Muscle of arm (tissue), 12 donors: ENCODE results near the gene STAP2. TPM values are rescaled to one million over a fixed set of nuclear protein-coding genes. Genes with fewer than 3 reads are reported as not detected.

Experiments used
- DNase-seq: peaks from one replicate; pipeline ENCODE4 v3.0.0-alpha.2; 2013
- polyA plus RNA-seq, 12 donors: library from polyadenylated mRNA; unstranded; fragments of 120-200 nt; gene quantifications; one replicate each; pipeline ENCODE4 v1.2.1, GENCODE V29; 2013; ENCODE audit not compliant: insufficient read length in 12 of 12

The STAP2 gene
- polyA plus RNA-seq, 12 donors: 3.5 to 37.7 (median 5.1) TPM; not detected in 2

GRCh38 chr19:4371247-4372164, 32.9 kb upstream of the STAP2 start:
- DNase-seq: no peak

DNA sequence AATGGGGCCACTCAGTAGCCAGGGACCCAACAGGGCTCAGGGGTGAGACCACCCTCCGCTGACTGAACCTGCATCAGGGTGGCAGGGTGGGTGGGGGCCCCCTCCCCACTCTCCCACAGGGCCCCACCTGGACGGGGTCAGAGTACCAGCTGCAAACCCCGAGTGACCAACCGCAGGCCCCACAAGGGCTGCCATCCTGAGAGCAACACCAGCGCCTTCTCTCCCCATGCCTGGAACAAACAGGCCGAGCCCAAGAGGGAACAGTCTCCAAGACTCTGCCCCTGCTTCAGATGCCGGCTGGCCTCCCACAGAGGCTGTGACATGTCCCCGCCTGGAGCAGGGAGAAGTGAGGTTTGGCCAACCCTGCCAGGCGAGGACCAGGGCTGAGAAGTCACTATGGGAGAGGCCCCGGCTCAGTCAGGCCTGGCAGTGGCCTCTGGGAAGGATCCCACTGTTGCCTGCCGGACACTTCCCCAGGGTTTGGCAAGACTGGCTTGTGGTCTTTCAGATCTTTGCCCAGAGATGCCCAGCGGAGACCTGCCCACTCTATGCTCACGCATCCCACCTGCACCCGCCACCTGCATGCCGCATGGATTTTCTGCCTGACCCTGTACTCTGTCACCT, 31.9 kb upstream of the STAP2 start:
- no peak for DNase-seq

GRCh38 chr19:4369888-4370260, 31.2 kb upstream of the STAP2 start:
- no peak for DNase-seq

DNA sequence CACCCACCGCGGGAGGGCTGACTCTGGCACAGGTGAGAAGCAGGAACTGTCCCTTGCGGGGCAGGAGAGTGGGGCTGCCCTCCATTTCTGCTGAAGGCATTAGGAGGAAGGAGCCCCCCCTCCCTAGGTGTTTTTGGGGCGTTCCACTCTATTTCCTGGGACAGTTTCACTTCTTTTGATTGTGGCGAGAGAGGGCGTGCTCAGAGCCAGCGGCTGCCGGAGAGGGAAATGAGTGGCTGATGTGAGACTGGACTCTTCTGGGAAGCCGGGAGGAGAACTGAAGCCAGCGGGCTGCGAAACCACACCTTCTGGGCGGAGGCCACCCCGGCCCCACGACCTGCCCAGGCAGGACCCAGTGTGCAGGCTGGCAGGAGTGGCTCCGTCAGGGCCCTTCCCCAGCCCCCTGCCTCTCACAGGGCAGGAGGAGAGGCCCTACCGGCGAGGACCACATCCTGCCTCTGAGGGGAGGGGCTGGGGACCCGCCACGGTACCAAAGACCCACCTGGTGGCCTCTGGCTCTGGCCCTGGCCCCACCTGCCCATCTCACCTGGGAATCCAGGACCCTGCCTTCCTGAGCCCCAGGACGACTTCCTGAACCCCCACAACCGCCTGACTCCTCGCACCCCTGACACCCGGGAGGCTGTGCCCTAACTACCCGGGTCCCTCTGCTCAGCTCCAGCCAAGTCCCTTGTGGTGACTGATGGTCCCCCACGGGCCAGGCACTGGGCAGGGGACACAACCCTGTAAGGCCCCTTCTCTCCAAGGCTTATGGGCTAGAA, 30.7 kb upstream of the STAP2 start:
- DNase-seq: no peak

- no peak for DNase-seq
Measured at GRCh38 chr19:4368128-4368820, 29.6 kb upstream of the STAP2 start.

DNA sequence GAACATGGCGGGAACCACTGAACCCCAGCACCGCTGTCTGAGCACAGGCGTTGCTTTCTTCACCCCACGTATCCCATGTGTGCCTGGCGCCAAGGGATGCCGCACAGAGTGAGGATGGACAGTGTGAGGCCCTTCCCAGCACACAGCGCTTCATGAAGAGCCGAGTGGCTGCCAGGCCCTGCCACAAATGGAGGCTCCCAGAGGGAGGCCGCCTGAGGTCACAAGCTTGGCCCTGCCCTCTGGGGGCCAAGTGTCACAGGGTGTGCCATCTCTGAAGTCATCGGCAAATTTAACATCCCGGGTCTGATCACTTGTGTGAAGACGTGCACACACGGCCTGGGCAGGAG, 29.1 kb upstream of the STAP2 start:
- DNase-seq: no peak

DNA sequence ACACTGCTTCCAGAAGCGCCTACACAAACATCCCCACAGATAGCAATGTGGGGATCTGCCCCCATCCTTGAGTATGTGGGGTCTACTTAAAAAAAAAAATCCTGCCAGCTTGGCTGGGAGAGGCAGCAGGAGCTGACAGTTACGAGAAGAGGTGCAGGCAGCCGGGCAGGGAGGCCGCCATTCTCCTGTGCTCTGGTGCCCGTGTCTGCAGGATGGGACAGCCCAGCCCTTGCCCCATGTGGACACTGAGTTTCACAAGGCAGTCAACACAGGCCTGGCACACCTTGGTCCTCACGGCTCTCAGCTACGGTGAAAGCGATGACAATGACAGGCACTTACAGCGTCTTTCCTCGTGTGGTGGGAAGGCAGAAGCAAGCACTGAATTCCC, 28.7 kb upstream of the STAP2 start:
- DNase-seq: no peak

DNA sequence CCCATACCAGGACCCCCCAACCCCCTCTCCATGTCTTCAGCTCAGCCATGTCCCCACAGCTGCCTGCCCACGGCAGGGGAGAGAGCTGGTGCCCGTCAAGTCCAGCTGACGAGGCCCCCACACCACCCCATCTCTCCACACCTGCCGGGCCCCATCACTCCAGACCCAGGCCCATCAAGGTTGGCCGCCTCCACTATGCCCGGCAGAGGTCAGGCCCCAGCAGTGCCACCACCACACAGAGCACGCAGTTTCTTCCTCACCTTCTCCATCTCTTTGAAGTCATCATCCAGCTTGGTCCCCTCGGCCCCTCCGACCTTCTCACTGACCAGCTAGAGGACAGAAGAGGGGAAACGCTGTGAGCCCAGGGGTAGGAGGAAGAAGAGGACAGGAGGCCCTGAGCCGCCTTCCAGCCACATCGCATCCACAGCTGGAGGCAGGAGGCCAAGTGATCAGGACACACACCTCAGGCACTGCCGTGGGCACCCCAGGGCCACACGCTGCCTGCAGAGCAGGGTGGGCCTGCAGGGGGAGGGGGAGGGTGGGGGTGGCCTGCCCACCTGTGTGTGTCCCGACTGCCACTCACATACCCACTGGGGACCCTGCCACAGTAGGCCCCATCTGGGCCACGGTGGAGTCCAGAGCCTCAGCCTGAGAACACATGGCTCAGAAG, 28.2 kb upstream of the STAP2 start:
- DNase-seq: no peak

DNA sequence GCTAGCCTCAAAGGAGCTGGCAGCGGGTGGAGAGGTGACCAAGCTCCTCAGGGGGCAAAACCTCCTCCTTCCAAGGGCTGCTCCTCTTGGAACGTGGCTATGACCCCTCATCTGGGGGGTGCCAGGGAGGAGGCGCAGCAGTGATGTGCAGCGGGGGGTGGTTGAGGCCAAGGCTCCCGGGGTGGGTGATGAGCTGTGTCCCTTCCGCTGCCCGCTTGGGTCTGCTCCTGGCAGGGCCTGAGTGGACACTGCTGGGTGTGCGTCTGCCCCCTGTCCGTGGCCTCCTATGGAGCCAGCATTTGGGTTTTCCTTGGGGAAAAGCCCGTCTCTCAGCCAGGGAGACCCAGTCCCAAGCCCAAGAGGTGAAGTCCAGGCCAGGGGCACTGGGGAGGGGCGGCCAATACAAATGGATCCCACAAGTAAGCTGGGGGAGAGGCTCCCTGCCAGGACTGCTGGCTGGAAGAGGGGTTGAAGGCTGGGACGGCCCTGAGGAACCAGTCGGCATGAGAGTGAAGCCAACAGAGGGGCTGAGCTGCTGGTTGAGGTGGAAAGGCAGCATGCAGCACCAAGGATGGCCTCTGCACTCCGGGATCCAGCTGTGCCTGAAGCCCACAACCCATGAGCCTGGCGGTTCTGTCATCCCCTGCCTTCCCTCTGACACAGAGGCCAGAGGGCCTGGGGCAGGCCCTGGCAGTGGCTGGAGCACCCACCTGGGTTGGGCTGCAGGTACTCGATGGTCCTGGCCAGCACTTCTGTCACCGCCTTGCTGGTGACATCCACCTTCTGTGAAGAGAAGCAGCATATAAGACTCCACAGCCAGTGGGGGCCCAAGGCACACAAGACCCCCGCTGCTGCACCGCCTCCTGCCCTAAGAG, 27.4 kb upstream of the STAP2 start:
- DNase-seq: no peak

GRCh38 chr19:4365341-4365740, 26.7 kb upstream of the STAP2 start:
- DNase-seq: no peak

DNA sequence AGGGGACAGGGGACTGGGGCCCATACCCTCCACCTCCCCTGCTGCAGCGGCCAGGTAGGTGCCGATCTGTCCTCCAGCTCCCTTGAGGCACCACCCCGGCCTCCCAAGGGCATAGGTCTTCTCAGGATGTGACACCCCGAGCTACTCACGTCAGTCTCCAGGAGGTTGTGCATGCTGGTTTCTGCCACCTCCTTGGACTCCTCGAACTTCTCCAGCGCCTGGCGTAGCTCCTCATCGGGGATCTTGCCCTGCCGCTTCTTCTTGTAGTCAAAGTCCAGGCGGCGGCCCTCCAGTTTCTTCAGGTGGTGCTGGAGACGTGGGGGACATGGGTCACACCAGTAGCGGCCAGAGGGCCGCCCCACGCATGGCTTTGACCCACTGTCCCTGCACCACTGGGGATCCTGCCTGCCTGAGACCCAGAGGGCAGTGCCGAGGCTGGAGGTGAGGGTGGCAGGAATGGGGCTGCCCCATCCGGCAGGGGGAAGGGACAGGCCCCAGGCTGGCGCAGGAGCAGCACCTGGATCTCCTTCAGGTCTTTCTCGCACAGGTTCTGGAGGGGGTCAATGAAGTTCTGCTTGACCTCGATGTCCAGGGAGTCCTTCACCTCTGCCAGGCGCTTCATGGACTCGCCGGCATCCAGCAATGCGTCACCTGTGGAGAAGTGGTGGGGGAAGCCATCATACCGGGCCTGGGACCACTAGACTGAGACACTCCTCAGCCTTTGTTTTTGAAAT, 25.1 kb upstream of the STAP2 start:
- no peak for DNase-seq

DNA sequence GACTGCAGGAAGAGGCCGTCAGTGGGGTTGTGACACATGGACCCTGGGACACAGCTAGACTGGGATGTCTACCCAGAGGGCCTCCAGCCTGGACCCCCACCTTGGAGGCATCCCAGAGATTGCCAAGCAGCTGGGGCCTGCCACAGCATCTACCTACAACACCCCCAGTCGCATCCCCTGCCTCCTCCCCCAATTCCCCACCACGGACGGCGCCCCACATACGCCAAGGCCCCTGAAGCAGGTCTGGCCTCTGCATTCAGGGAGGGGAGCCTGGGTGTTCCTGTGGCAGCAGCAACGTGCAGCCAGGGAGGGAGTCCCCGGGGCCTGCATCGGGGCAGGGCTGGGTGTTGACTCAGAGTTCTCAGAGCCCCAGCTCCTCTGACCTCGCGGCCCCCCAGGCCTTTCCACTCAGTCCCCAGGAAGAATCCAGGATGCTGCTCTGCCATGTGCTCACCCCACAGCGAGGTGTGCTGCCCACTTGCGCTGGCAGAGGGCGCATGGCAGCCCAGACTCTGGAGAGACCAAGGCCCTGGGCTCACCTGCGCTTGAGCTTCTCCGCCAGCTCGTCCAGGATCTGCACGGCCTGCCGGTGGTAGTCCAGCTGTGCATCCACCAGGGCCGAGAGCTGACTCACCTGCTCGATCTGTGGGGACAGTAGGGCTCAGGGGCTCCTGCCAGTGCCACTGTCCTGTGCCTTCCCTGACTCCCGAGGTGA, 24.4 kb upstream of the STAP2 start:
- no peak for DNase-seq

GRCh38 chr19:4362101-4362828, 23.6 kb upstream of the STAP2 start:
- no peak for DNase-seq

- DNase-seq: no peak
Measured at GRCh38 chr19:4361152-4362046, 22.8 kb upstream of the STAP2 start.

DNA sequence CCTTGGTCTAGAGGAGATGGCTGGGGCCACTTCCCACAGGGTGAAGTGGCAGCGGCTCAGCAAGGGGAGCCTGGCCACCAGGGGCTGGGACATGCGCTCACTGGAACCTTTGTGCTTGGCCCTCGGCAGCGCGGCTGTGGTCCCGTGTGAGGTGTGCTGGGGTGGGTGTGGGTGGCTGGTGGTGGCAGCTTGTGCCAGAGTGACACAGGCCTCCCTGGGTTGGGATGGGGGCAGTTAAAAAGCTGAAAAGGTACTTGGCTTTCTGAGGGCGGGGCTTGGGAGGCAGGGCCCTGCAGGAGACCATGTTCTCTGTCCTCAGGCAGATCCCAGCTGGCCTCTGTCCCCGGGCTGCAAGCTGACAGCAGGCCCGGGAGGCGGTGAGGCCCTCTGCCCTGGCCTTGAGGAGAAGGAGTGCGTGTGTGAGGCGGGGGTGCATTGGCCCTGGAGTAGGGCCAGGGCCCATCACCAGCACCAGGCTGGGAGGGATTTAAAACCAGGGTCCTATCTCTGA, 22.1 kb upstream of the STAP2 start:
- no peak for DNase-seq

DNA sequence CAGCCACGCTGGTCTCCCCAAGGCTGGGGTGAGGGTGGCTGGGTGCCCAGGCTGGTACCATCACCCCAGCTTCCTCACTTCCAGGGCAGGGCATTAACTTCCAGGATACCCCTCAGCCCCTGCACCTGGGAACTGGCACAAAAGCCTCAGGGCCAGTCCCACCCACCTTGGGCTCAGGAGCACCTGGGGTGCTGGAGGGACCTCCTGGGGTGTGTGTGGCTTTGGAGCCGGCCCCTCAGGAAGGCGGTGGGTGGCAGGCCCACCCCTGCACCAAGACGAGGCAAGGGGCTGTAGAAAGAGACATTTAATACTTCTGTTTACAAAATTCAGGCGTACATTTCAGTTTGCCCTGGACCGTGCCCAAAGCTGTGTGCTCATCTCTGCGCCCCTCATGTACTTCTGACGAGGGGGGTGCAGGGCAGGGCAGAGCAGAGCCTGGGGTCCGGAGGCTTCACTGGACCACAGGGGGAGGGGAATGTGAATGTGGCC, 21.5 kb upstream of the STAP2 start:
- DNase-seq: no peak

DNA sequence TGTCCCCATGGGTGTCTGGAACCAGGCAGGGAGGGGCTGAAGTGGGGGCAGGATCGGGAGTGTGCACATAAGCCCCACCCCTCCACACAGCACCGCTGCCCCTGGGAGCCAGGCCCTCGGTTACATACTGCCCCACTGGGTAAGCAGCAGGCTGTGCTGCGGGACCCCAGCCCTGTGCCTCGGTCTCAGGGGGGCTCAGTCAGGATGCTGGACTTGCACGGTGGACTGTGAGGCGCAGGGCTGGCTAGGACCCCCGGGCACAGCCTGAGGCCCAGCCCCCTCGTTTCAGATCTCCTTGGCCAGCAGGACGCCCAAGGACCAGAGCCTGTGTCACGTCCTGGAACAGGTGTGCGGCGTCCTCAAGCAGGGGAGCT, 21.0 kb upstream of the STAP2 start:
- DNase-seq: no peak
